ENCODE results near the gene PCYT2.

GRCh38 chr17:81909966-81910839 lies 996 bp downstream of the PCYT2 start:
- no peak for TF ChIP-seq TAF1 (IDR thresholded peaks at IDR 0.05; ENCODE audit: low read depth)
- TF ChIP-seq TCF12 (IDR thresholded peaks at IDR 0.05; ENCODE audit: low read depth), result no peak
- TF ChIP-seq CEBPB (IDR thresholded peaks at IDR 0.05), result no peak

All from Ishikawa (cell line).